Peyer's patch (tissue), 4 donors: Measurements from ENCODE around the gene BLMH.

Source experiments
- CTCF ChIP-seq, 6 experiments: fragments of 450-650 bp in 4 of 6; fragments of 200-600 bp in 2 of 6; sonication (generic) in 1 of 6; IDR thresholded peaks; one replicate each; pipeline ENCODE4 v1.5.1; 2017 to 2019; ENCODE audit warnings: antibody characterized with exemption in 6 of 6, mild to moderate bottlenecking in 3 of 6, moderate library complexity in 1 of 6
- POLR2A ChIP-seq, 2 donors: fragments of 450-650 bp; IDR thresholded peaks; one replicate each; pipeline ENCODE4 v1.5.1; 2017; ENCODE audit warnings: antibody characterized with exemption in 2 of 2, mild to moderate bottlenecking in 2 of 2, moderate library complexity in 2 of 2

DNA sequence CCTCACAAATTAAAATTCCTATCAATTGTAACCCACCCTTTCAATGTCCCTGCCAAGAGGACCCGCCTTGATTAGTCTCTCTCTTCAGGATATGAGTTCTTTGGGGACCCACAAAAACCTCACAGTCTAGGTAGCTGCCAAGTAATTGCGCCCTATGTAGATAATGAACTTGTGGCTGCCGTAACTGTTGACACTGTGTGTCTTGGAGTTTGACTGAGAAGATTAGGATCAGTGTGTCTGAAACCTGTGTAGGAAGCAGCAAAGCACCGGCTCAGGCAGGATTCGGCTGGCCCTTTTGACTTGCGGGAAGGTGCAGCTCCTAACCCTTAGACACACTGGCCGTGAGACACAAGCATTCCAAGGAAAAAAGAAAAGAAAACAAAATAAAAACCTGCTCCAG, 38.4 kb downstream of the BLMH start:
- no peak for TF ChIP-seq CTCF (IDR thresholded peaks at IDR 0.05)
- TF ChIP-seq POLR2A (IDR thresholded peaks at IDR 0.05) = no peak
